HepG2 (cell line): ENCODE results near the gene ADAMTS13. TPM values are rescaled to one million over a fixed set of nuclear protein-coding genes. Genes with fewer than 3 reads are reported as not detected.

Experiments used
- AGO1 ChIP-seq: fragments of 200-400 bp; formaldehyde crosslinking; IDR thresholded peaks from 2 replicates; pipeline ENCODE4 v1.6.1; 2017; ENCODE audit warnings: mild to moderate bottlenecking, low read depth, low read length, moderate library complexity; ENCODE audit not compliant: poor library complexity, severe bottlenecking
- HMGXB4 ChIP-seq, 2 experiments: sonication (generic) in 1 of 2; formaldehyde crosslinking in 1 of 2; IDR thresholded peaks; 2 replicates each; pipeline versions ENCODE4 v1.4.0 to v1.6.1; 2018 to 2020; ENCODE audit warnings: missing genetic modification reagents in 2 of 2, borderline replicate concordance in 1 of 2, low read depth in 1 of 2, mild to moderate bottlenecking in 1 of 2, missing biosample characterization in 1 of 2
- KDM4B ChIP-seq: sonication (generic); formaldehyde crosslinking; IDR thresholded peaks from 2 replicates; pipeline ENCODE4 v1.4.0; 2020; ENCODE audit warnings: missing genetic modification reagents
- MTA1 ChIP-seq: sonication (generic); formaldehyde crosslinking; IDR thresholded peaks from 2 replicates; pipeline ENCODE4 v1.4.0; 2020; ENCODE audit warnings: missing genetic modification reagents, mild to moderate bottlenecking, borderline replicate concordance
- MYPOP ChIP-seq: sonication (generic); formaldehyde crosslinking; IDR thresholded peaks from 2 replicates; pipeline ENCODE4 v1.8.1; 2023; ENCODE audit warnings: mild to moderate bottlenecking, moderate library complexity, missing genetic modification reagents
- NFATC3 ChIP-seq: sonication (generic); formaldehyde crosslinking; IDR thresholded peaks from 2 replicates; pipeline ENCODE4 v1.5.1; 2020; ENCODE audit warnings: mild to moderate bottlenecking, missing genetic modification reagents
- NR2C2 ChIP-seq: sonication (generic); formaldehyde crosslinking; IDR thresholded peaks from 2 replicates; pipeline ENCODE4 v1.4.0; 2020; ENCODE audit warnings: missing genetic modification reagents, mild to moderate bottlenecking, moderate library complexity, borderline replicate concordance
- SALL2 ChIP-seq: sonication (generic); formaldehyde crosslinking; IDR thresholded peaks from 2 replicates; pipeline ENCODE4 v1.8.1; 2023; ENCODE audit warnings: mild to moderate bottlenecking, missing genetic modification reagents, inconsistent platforms
- THYN1 ChIP-seq: sonication (generic); formaldehyde crosslinking; IDR thresholded peaks from 2 replicates; pipeline ENCODE4 v1.8.1; 2023; ENCODE audit warnings: low read depth, mild to moderate bottlenecking, moderate library complexity, missing genetic modification reagents, borderline replicate concordance
- ZFP90 ChIP-seq: sonication (generic); formaldehyde crosslinking; IDR thresholded peaks from 2 replicates; pipeline ENCODE4 v1.8.0; 2022; ENCODE audit warnings: missing genetic modification reagents, mild to moderate bottlenecking, inconsistent platforms, borderline replicate concordance
- ZNF225 ChIP-seq: sonication (generic); formaldehyde crosslinking; IDR thresholded peaks from 2 replicates; pipeline ENCODE4 v1.4.0; 2020; ENCODE audit warnings: mild to moderate bottlenecking, missing genetic modification reagents
- ZNF251 ChIP-seq: sonication (generic); formaldehyde crosslinking; IDR thresholded peaks from 2 replicates; pipeline ENCODE4 v1.9.0; 2021; ENCODE audit warnings: mild to moderate bottlenecking, missing genetic modification reagents
- ZNF367 ChIP-seq: sonication (generic); formaldehyde crosslinking; IDR thresholded peaks from 2 replicates; pipeline ENCODE4 v1.4.0; 2020; ENCODE audit warnings: missing genetic modification reagents, borderline replicate concordance
- ZNF792 ChIP-seq: IDR thresholded peaks from 2 replicates; pipeline ENCODE4 v1.6.1; 2016
- polyA plus RNA-seq, 8 experiments: library from polyadenylated mRNA; depleted of rRNA in 3 of 8; stranded (reverse) in 7 of 8; unstranded in 1 of 8; fragments of >200 nt; fragmentation: Illumina TruSeq in 4 of 8; extraction: Trizol in 4 of 8; gene quantifications; 2 replicates each; pipeline versions ENCODE4 v1.2.1 to v1.2.3, GENCODE V29; 2011 to 2016; ENCODE audit warnings: low read depth in 4 of 8, missing spikeins in 1 of 8, mixed read lengths in 1 of 8; ENCODE audit not compliant: insufficient read depth in 1 of 8
- total RNA-seq, 5 experiments: library from RNA; depleted of rRNA; stranded (reverse); fragments of >200 nt; fragmentation: Illumina TruSeq; extraction: Trizol; gene quantifications; 2 replicates each; pipeline ENCODE4 v1.2.3, GENCODE V29; 2016; ENCODE audit warnings: low read depth in 1 of 5
- TF ChIP-seq, protein P1 (sequence below): sonication (generic); formaldehyde crosslinking; IDR thresholded peaks from 2 replicates; pipeline ENCODE4 v1.5.1; 2020; ENCODE audit warnings: missing genetic modification reagents, mild to moderate bottlenecking, borderline replicate concordance
- TF ChIP-seq, protein P2 (sequence below): IDR thresholded peaks from 2 replicates; pipeline ENCODE4 v1.6.1; 2016; ENCODE audit warnings: low read depth, control low read depth
- TF ChIP-seq, protein P3 (sequence below): sonication (generic); formaldehyde crosslinking; IDR thresholded peaks from 2 replicates; pipeline ENCODE4 v1.4.0; 2020; ENCODE audit warnings: mild to moderate bottlenecking, missing genetic modification reagents
- TF ChIP-seq, protein P4 (sequence below): sonication (generic); formaldehyde crosslinking; conservative IDR thresholded peaks from 2 replicates; pipeline ENCODE4 v1.4.0; 2020; ENCODE audit warnings: missing genetic modification reagents

Gene ADAMTS13
- total and polyA plus RNA-seq, 2 of the 13 experiments (the other 11 are each of a cell fraction or from before 2014, with no cell fraction given), result 0.91 to 4.5 TPM

DNA sequence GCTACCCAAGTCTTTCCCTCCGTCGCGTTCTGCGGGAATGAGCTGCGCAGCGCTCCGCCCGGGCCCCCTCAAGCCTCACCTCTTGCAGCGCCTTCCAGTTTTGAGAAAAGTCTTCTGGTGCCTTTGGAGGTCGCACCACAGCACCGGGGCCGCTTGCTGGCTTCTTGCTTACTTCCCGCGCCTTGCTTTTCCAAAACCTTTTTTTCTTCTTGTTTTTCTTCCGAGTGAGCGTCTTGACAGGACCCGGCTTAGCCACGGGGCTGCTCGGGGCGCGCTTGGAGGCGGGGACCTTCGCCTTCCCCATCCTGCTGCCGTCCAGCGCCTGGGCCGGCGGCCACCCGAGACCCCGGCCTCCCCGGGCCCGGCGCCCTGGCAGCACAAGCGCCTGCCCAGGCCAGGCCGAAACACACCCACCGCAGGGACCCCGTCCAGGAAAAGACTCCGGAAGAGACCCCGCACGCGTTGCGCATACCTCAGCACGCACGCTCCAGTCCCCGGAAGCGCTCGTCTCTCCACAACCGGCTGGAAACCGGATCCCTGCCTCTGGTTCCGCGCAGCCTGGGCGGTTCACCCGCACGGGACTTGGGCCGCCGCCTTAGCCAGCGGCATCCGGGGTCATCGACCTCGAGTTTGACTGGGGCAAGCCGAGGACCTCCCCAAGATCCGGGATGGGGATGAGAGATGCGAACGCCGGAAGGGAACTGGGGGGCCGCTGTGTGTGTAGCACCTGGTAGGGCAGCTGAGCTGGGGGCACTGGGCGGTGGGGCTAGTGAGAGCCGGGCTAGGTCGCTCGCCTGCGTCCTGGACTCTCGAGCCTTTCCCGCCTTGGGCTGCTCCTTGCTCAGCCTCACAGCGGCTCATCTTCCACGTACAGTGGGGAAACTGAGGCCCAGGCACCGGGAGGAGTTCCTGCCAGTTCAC, 4.4 kb upstream of the ADAMTS13 start, which contains the start of gene REXO4 (continued):
- TF ChIP-seq MYPOP (CRISPR knock-in tag), result peak; percentile 70; the same call in 1 of the 2 replicates
- peak; percentile 99 for TF ChIP-seq NR2C2 (CRISPR knock-in tag)
- TF ChIP-seq MTA1 (CRISPR knock-in tag), result peak; percentile 95
- TF ChIP-seq NFATC3, result peak; percentile 41; the same call in 1 of the 2 replicates
- TF ChIP-seq ZNF251 (CRISPR knock-in tag), result no peak
- TF ChIP-seq, protein P1, sequence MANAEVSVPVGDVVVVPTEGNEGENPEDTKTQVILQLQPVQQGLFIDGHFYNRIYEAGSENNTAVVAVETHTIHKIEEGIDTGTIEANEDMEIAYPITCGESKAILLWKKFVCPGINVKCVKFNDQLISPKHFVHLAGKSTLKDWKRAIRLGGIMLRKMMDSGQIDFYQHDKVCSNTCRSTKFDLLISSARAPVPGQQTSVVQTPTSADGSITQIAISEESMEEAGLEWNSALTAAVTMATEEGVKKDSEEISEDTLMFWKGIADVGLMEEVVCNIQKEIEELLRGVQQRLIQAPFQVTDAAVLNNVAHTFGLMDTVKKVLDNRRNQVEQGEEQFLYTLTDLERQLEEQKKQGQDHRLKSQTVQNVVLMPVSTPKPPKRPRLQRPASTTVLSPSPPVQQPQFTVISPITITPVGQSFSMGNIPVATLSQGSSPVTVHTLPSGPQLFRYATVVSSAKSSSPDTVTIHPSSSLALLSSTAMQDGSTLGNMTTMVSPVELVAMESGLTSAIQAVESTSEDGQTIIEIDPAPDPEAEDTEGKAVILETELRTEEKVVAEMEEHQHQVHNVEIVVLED, result peak; percentile 99
- TF ChIP-seq ZNF225, result peak; percentile 46
- peak; percentile 83 for TF ChIP-seq SALL2 (CRISPR knock-in tag)
- TF ChIP-seq, protein P2, sequence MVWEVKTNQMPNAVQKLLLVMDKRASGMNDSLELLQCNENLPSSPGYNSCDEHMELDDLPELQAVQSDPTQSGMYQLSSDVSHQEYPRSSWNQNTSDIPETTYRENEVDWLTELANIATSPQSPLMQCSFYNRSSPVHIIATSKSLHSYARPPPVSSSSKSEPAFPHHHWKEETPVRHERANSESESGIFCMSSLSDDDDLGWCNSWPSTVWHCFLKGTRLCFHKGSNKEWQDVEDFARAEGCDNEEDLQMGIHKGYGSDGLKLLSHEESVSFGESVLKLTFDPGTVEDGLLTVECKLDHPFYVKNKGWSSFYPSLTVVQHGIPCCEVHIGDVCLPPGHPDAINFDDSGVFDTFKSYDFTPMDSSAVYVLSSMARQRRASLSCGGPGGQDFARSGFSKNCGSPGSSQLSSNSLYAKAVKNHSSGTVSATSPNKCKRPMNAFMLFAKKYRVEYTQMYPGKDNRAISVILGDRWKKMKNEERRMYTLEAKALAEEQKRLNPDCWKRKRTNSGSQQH, result peak; percentile 84
- TF ChIP-seq ZFP90 (CRISPR knock-in tag), result peak; percentile 85
- TF ChIP-seq HMGXB4 (CRISPR knock-in tag; IDR thresholded peaks at IDR 0.05; ENCODE audit: borderline replicate concordance in 1 of 2, low read depth in 1 of 2), result peak; percentile 91 to 94
- TF ChIP-seq THYN1 (CRISPR knock-in tag), result no peak
- TF ChIP-seq AGO1, result peak; percentile 77
- TF ChIP-seq KDM4B (CRISPR knock-in tag), result 0 out of 2 replicates have a peak, but pooled peaks have one; percentile 38
- TF ChIP-seq ZNF792 (CRISPR knock-in tag), result peak; percentile 67
- TF ChIP-seq, protein P3, sequence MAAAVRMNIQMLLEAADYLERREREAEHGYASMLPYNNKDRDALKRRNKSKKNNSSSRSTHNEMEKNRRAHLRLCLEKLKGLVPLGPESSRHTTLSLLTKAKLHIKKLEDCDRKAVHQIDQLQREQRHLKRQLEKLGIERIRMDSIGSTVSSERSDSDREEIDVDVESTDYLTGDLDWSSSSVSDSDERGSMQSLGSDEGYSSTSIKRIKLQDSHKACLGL (CRISPR knock-in tag), result peak; percentile 84
- peak; percentile 61; the same call in 1 of the 2 replicates for TF ChIP-seq ZNF367 (CRISPR knock-in tag)
- TF ChIP-seq, protein P4, sequence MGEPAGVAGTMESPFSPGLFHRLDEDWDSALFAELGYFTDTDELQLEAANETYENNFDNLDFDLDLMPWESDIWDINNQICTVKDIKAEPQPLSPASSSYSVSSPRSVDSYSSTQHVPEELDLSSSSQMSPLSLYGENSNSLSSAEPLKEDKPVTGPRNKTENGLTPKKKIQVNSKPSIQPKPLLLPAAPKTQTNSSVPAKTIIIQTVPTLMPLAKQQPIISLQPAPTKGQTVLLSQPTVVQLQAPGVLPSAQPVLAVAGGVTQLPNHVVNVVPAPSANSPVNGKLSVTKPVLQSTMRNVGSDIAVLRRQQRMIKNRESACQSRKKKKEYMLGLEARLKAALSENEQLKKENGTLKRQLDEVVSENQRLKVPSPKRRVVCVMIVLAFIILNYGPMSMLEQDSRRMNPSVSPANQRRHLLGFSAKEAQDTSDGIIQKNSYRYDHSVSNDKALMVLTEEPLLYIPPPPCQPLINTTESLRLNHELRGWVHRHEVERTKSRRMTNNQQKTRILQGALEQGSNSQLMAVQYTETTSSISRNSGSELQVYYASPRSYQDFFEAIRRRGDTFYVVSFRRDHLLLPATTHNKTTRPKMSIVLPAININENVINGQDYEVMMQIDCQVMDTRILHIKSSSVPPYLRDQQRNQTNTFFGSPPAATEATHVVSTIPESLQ (CRISPR knock-in tag), result 0 out of 2 replicates have a peak, but pooled peaks have one; percentile 17
